ENCODE measurements around the gene UNC5B.

GRCh38 chr10:71280216-71280615 lies 67.8 kb downstream of the UNC5B start:
- TF ChIP-seq CTCF (IDR thresholded peaks at IDR 0.05) = no peak
- TF ChIP-seq POLR2A (IDR thresholded peaks at IDR 0.05) = no peak
